Activated T-cell treated with anti-CD3 and anti-CD28 coated beads, Interleukin-2, amount 50 U/mL, for 4 hours (primary cell): Measurements from ENCODE around the gene FAM114A1. TPM values are rescaled to one million over a fixed set of nuclear protein-coding genes. Genes with fewer than 3 reads are reported as not detected.
"Not testable (repeated sequence)": the region's sequence is repeated elsewhere in the genome, so short reads cannot be mapped to it uniquely, and the experiment has no call there.

ENCODE experiments used
- ATAC-seq, 2 donors: fragments of 200-7000 bp; cut with Tn5 transposase; one replicate each; pipeline ENCODE4 v1.10.0; 2021
- DNase-seq: peaks from one replicate; pipeline ENCODE4 v3.0.0-alpha.2; 2020
- H3K27me3 Mint-ChIP-seq: one replicate; pipeline ENCODE4 v1.8.0; 2021; ENCODE audit warnings: low read depth, mixed read lengths
- H3K36me3 Mint-ChIP-seq: one replicate; pipeline ENCODE4 v1.8.0; 2022; ENCODE audit warnings: mixed read lengths; ENCODE audit not compliant: insufficient read depth
- H3K4me1 Mint-ChIP-seq: one replicate; pipeline ENCODE4 v1.8.0; 2021; ENCODE audit warnings: low read depth, mixed read lengths
- H3K4me3 Mint-ChIP-seq: one replicate; pipeline ENCODE4 v1.8.0; 2021; ENCODE audit warnings: mild to moderate bottlenecking, moderate library complexity, mixed read lengths
- H3K9me3 Mint-ChIP-seq: one replicate; pipeline ENCODE4 v1.8.0; 2021; ENCODE audit warnings: mixed read lengths
- total RNA-seq, 3 donors: library from RNA; stranded (reverse); gene quantifications; one replicate each; pipeline ENCODE4 v1.2.1, GENCODE V29; 2021

FAM114A1 gene
- total RNA-seq, 3 donors from 2014 or later: 0.24 to 0.34 (median 0.25) TPM

GRCh38 chr4:38904090-38904666 lies 36.6 kb downstream of the FAM114A1 start:
- no peaks in the 10 kb centered on the region for H3K4me1 Mint-ChIP-seq
- no peak overlapping the region for H3K4me3 Mint-ChIP-seq
- H3K36me3 Mint-ChIP-seq: no peaks in the 10 kb centered on the region
- no peaks in the 10 kb centered on the region for H3K27me3 Mint-ChIP-seq
- ATAC-seq (no peak), DNase-seq (no peak)
- H3K9me3 Mint-ChIP-seq: no peaks in the 10 kb centered on the region

DNA sequence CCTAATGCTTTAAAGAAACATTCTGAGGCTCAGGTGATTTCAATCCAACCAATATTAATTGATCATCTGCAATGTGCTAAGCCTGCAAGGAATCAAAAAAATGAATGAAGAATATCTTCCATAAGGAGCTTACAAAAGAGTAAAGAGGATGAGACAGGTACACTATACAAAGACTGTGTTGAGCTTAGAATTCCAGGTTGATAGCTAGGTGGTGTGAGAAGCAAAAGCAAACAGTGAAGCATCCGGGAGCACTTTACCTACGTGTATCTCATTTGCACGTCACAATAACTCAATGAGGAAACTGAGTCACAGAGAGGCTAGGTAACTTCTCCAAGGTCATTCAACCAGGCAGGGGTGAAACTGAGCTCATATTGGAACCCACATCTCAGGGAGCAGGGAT lies 37.1 kb downstream of the FAM114A1 start:
- no peaks in the 10 kb centered on the region for H3K36me3 Mint-ChIP-seq
- no peak overlapping the region for H3K4me3 Mint-ChIP-seq
- no peaks in the 10 kb centered on the region for H3K9me3 Mint-ChIP-seq
- H3K4me1 Mint-ChIP-seq: no peaks in the 10 kb centered on the region
- DNase-seq: no peak
- no peak for ATAC-seq
- no peaks in the 10 kb centered on the region for H3K27me3 Mint-ChIP-seq

- no peaks in the 10 kb centered on the region for H3K9me3 Mint-ChIP-seq
- H3K36me3 Mint-ChIP-seq: no peaks in the 10 kb centered on the region
- ATAC-seq (no peak), DNase-seq (no peak)
- no peaks in the 10 kb centered on the region for H3K4me1 Mint-ChIP-seq
- H3K4me3 Mint-ChIP-seq: no peak overlapping the region
- H3K27me3 Mint-ChIP-seq: peaks cover 2% of the 10 kb centered on the region
These were observed 38.2 kb downstream of the FAM114A1 start for GRCh38 chr4:38905652-38906385.

DNA sequence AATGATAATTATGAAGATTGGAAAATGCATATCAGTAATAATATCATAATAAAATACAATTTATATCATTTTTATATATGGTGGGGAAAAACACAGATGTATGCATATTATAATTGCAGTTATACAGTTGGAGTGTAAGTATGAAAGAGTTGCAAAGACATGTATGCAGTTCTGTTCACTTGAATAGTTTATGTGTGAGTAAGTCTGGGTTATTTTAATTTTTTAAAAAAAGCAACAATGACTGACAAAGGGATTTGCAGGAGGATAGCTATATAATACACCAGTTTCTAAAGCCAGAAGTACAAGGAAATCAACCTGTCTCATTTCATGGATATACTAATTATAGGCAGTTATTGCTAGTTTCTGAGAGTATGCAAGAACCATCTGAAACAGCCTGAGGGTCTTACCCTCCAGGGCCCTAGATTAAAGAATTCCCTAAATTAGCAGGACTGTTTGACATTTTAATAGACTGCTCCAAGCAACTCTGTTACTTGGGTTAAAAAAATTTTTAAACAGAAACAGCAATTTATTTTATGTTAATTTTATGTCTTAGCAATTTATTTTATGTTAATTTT lies 40.2 kb downstream of the FAM114A1 start:
- H3K4me3 Mint-ChIP-seq: no peak overlapping the region
- H3K9me3 Mint-ChIP-seq: no peaks in the 10 kb centered on the region
- ATAC-seq (no peak), DNase-seq (no peak)
- peaks cover 2% of the 10 kb centered on the region for H3K27me3 Mint-ChIP-seq
- no peaks in the 10 kb centered on the region for H3K36me3 Mint-ChIP-seq
- H3K4me1 Mint-ChIP-seq: no peaks in the 10 kb centered on the region

DNA sequence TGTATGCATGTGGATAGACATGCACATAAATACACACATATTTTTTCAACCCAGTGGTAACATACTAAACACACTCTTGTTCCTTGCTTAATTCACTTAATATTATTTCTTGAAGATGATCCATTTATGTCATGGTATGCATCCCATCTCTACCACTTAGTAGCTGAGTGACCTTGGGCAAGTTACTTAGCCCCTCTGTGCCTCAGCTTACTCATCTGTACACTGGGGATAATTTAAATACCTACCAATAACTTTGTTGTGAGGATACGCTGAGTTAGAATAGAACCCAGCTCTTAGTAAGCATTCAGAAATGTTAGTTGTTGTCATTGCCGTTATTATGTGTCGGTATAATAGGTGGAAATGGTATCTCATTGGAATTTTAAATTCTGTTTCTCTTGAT lies 41.4 kb downstream of the FAM114A1 start:
- ATAC-seq: no peak

DNA sequence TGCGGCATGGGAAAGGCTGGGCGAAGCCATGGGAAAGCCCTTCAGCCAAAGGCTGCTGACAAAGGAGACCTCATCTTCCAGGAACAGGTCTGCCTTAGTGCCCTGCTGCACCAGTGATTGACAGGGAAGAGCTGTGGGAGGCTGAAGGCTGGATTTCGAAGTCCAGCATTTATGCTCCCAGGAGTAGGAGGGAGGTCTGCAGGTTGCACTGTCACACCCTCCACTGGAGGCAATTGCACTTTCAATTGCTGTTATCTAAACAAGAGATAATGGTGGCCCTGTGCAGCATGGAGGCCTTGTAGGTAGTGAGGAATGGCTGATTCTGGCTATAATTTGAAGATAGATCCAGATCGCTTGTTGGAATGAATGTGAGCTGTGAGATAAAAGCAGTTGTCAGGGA lies 43.7 kb downstream of the FAM114A1 start:
- DNase-seq (no peak), ATAC-seq (no peak)
- Mint-ChIP-seq H3K9me3 (no peaks in the 10 kb centered on the region), H3K4me3 (no peak overlapping the region), H3K27me3 (peaks cover 2% of the 10 kb centered on the region), H3K36me3 (no peaks in the 10 kb centered on the region), H3K4me1 (peaks cover 6% of the 10 kb centered on the region)

More for the DNA sequence above, 41.4 kb downstream of the FAM114A1 start:
- H3K27me3 Mint-ChIP-seq: peaks cover 2% of the 10 kb centered on the region
- H3K4me1 Mint-ChIP-seq: no peaks in the 10 kb centered on the region
- no peak for DNase-seq
- H3K9me3 Mint-ChIP-seq: no peaks in the 10 kb centered on the region
- H3K4me3 Mint-ChIP-seq: no peak overlapping the region
- H3K36me3 Mint-ChIP-seq: no peaks in the 10 kb centered on the region

GRCh38 chr4:38914854-38915253 lies 47.2 kb downstream of the FAM114A1 start:
- no peaks in the 10 kb centered on the region for H3K36me3 Mint-ChIP-seq
- H3K4me1 Mint-ChIP-seq: peaks cover 6% of the 10 kb centered on the region
- DNase-seq: no peak
- no peak overlapping the region for H3K4me3 Mint-ChIP-seq
- peaks cover 2% of the 10 kb centered on the region for H3K27me3 Mint-ChIP-seq
- peak; percentile 46 to 53 for ATAC-seq
- no peaks in the 10 kb centered on the region for H3K9me3 Mint-ChIP-seq

DNA sequence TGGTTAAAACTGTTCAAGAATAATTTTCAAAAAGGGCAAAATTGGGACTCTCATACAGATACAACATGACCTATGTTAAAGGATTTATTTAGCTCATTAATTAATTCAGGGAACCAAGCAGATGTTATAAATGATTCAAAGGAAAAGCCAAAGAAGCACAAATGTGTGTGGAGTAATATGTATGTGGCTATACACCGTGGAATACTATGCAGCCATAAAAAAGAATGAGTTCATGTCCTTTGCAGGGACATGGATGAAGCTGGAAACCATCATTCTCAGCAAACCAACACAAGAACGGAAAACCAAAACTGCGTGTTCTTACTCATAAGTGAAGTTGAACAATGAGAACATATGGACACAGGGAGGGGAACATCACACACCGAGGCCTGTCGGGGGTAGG lies 48.7 kb downstream of the FAM114A1 start:
- H3K4me3 Mint-ChIP-seq, H3K36me3 Mint-ChIP-seq, H3K4me1 Mint-ChIP-seq, DNase-seq, H3K9me3 Mint-ChIP-seq, ATAC-seq, H3K27me3 Mint-ChIP-seq: not testable (repeated sequence)

GRCh38 chr4:38917481-38918025 lies 49.9 kb downstream of the FAM114A1 start:
- Mint-ChIP-seq H3K4me1 (peaks cover 8% of the 10 kb centered on the region), H3K36me3 (no peaks in the 10 kb centered on the region), H3K27me3 (no peaks in the 10 kb centered on the region), H3K9me3 (no peaks in the 10 kb centered on the region), H3K4me3 (no peak overlapping the region)
- DNase-seq (no peak), ATAC-seq (no peak)

DNA sequence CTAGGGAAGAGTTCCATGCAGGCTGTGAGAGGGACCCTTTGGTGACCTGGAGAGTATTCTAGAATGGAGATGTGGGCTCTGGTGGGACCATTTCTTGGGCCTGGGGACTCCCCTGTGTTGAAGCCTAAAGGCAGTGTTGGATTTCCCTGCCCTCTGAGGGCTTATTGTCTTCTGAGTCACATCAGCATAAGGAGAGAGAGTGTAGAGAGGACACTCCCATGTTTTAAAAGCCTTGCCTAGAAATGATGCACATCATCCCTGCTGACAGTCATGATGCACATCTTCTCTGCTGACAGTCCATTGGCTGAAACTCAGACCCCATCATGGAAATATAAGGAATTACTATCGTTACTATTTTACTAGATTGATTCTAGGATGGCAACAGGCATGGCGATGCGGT lies 51.9 kb downstream of the FAM114A1 start:
- peaks cover 8% of the 10 kb centered on the region for H3K4me1 Mint-ChIP-seq
- H3K4me3 Mint-ChIP-seq: no peak overlapping the region
- no peak for DNase-seq
- no peaks in the 10 kb centered on the region for H3K27me3 Mint-ChIP-seq
- no peaks in the 10 kb centered on the region for H3K9me3 Mint-ChIP-seq
- H3K36me3 Mint-ChIP-seq: no peaks in the 10 kb centered on the region
- no peak for ATAC-seq

- no peak overlapping the region for H3K4me3 Mint-ChIP-seq
- no peaks in the 10 kb centered on the region for H3K9me3 Mint-ChIP-seq
- no peaks in the 10 kb centered on the region for H3K36me3 Mint-ChIP-seq
- H3K4me1 Mint-ChIP-seq: peaks cover 3% of the 10 kb centered on the region
- DNase-seq (no peak), ATAC-seq (no peak)
- H3K27me3 Mint-ChIP-seq: no peaks in the 10 kb centered on the region
These were observed 52.6 kb downstream of the FAM114A1 start for GRCh38 chr4:38920186-38920585.

DNA sequence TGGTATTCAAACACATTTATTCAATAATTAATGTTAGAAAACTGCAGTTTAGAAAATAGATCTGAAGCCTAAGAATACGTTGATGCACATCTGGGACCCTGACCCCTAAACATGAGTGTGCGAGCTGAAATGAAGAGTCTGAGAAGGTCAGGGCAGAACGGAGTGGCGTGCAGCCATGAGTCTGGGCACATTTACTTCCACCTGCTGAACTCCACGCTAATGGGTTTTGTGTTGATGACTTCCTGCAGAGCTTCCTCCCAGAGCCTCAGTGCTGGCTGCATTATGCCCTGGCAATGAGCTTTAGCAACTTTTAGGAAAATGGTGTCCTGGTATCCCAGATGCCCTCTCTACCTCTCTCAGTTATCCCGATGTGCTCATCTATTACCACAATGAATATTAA lies 53.1 kb downstream of the FAM114A1 start:
- no peak for DNase-seq
- Mint-ChIP-seq H3K27me3 (no peaks in the 10 kb centered on the region), H3K9me3 (no peaks in the 10 kb centered on the region), H3K4me1 (peaks cover 2% of the 10 kb centered on the region), H3K36me3 (no peaks in the 10 kb centered on the region), H3K4me3 (no peak overlapping the region)
- no peak for ATAC-seq

GRCh38 chr4:38921151-38921550 lies 53.5 kb downstream of the FAM114A1 start:
- peaks cover 2% of the 10 kb centered on the region for H3K4me1 Mint-ChIP-seq
- H3K9me3 Mint-ChIP-seq: no peaks in the 10 kb centered on the region
- no peak overlapping the region for H3K4me3 Mint-ChIP-seq
- no peak for DNase-seq
- H3K36me3 Mint-ChIP-seq: no peaks in the 10 kb centered on the region
- ATAC-seq: no peak
- H3K27me3 Mint-ChIP-seq: no peaks in the 10 kb centered on the region

GRCh38 chr4:38923746-38924145 lies 56.1 kb downstream of the FAM114A1 start:
- peaks cover 2% of the 10 kb centered on the region for H3K4me1 Mint-ChIP-seq
- H3K27me3 Mint-ChIP-seq: no peaks in the 10 kb centered on the region
- ATAC-seq (no peak), DNase-seq (no peak)
- H3K4me3 Mint-ChIP-seq: no peak overlapping the region
- no peaks in the 10 kb centered on the region for H3K36me3 Mint-ChIP-seq
- H3K9me3 Mint-ChIP-seq: no peaks in the 10 kb centered on the region

DNA sequence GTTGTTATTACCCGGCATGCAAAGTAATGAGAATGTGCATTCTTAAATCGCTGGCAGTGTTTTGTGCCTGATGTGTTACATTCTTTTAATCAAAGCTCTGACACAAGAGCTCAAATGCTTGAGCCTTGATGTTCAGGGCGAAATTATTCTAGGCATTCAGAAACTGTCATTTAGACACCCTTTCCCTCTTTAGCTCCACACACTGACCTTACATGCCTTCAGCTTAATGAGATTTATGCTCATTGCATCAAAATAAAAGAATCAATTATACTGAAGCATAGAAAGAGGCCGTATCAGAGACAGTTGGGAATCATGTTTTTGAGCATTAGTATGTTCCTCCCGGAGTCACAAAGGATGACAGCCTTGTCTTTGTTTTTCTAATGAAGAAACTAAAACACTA lies 56.7 kb downstream of the FAM114A1 start:
- no peaks in the 10 kb centered on the region for H3K27me3 Mint-ChIP-seq
- no peaks in the 10 kb centered on the region for H3K9me3 Mint-ChIP-seq

More for the DNA sequence above, 56.7 kb downstream of the FAM114A1 start:
- DNase-seq (no peak), ATAC-seq (no peak)
- Mint-ChIP-seq H3K4me3 (no peak overlapping the region), H3K4me1 (peaks cover 2% of the 10 kb centered on the region), H3K36me3 (no peaks in the 10 kb centered on the region)
